Spleen (tissue), 7 donors: ENCODE data around the gene ZEB1.

Experiments
- POLR2A ChIP-seq, 3 donors: fragments of 450-650 bp; IDR thresholded peaks; one replicate each; pipeline ENCODE4 v1.5.1; 2017; ENCODE audit warnings: antibody characterized with exemption in 3 of 3, mild to moderate bottlenecking in 1 of 3
- TF ChIP-seq, protein P1 (sequence below), 11 experiments: fragments of 200-600 bp in 7 of 11; fragments of 450-650 bp in 4 of 11; sonication (generic) in 4 of 11; IDR thresholded peaks in 8 of 11; conservative IDR thresholded peaks in 3 of 11; 1 replicate in 7 of 11; 2 replicates in 4 of 11; pipeline versions ENCODE4 v1.4.0 to v1.8.0; 2016 to 2021; ENCODE audit warnings: antibody characterized with exemption in 11 of 11, inconsistent platforms in 4 of 11, mild to moderate bottlenecking in 1 of 11
- donor health status: DM: no; HTN: no; CAD: no; lungs with moderate emphysema.
- donor health status: DM: no; HTN: no; CAD: no.
- donor health status: DM: no; HTN: no; CAD: no.

DNA sequence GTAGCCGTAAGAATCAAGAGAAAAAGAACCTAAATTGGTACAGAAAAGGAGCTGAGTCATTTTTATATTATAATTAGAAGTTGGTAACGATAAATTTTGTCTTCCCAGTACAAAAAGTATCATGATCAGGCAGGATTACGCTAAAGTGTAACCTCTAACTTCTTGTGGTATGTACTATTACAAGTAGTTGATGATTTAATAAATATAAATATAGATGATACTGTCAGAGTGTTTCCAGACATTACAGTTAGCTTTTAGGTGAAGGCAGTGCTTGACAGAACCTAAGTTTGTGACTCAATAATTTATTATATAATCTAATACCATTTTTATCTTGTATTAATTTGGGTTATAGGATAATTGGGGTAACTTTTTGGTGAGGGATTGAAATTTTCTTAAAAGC lies 53.4 kb downstream of the ZEB1 start:
- TF ChIP-seq, protein P1, sequence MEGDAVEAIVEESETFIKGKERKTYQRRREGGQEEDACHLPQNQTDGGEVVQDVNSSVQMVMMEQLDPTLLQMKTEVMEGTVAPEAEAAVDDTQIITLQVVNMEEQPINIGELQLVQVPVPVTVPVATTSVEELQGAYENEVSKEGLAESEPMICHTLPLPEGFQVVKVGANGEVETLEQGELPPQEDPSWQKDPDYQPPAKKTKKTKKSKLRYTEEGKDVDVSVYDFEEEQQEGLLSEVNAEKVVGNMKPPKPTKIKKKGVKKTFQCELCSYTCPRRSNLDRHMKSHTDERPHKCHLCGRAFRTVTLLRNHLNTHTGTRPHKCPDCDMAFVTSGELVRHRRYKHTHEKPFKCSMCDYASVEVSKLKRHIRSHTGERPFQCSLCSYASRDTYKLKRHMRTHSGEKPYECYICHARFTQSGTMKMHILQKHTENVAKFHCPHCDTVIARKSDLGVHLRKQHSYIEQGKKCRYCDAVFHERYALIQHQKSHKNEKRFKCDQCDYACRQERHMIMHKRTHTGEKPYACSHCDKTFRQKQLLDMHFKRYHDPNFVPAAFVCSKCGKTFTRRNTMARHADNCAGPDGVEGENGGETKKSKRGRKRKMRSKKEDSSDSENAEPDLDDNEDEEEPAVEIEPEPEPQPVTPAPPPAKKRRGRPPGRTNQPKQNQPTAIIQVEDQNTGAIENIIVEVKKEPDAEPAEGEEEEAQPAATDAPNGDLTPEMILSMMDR (IDR thresholded peaks at IDR 0.05 in 8 of 11, conservative IDR thresholded peaks at IDR 0.05 in 3 of 11), result no peak
- no peak for TF ChIP-seq POLR2A (IDR thresholded peaks at IDR 0.05)
